Prostate gland (tissue), 2 donors: ENCODE measurements around the gene VSIG10L2. TPM values are rescaled to one million over a fixed set of nuclear protein-coding genes. Genes with fewer than 3 reads are reported as not detected.

ENCODE experiments used
- DNase-seq: peaks from one replicate; pipeline ENCODE4 v3.0.0-alpha.2; 2019; ENCODE audit warnings: low spot score
- H3K27ac ChIP-seq, 2 donors: fragments of 200-600 bp; sonication (generic); 2 replicates each; pipeline ENCODE4 v1.5.1; 2017 to 2019
- H3K27me3 ChIP-seq: fragments of 200-600 bp; sonication (generic); replicated peaks from 2 replicates; pipeline ENCODE4 v1.5.1; 2019; ENCODE audit not compliant: insufficient read depth
- H3K36me3 ChIP-seq, 2 donors: fragments of 200-600 bp; sonication (generic); 1 replicate in 1 of 2; 2 replicates in 1 of 2; pipeline versions ENCODE4 v1.5.1 to v1.8.1; 2017 to 2019
- H3K4me1 ChIP-seq: fragments of 200-600 bp; sonication (generic); replicated peaks from 2 replicates; pipeline ENCODE4 v1.5.1; 2019
- H3K4me3 ChIP-seq, 2 donors: fragments of 200-600 bp; sonication (generic); 2 replicates each; pipeline ENCODE4 v1.5.1; 2017 to 2019
- H3K9me3 ChIP-seq: fragments of 200-600 bp; sonication (generic); 2 replicates; pipeline ENCODE4 v1.5.1; 2017
- CTCF ChIP-seq, 4 experiments: fragments of 200-600 bp in 2 of 4; fragments of 450-650 bp in 2 of 4; sonication (generic) in 2 of 4; IDR thresholded peaks; 1 replicate in 3 of 4; 2 replicates in 1 of 4; pipeline ENCODE4 v1.5.1; 2016 to 2019; ENCODE audit warnings: antibody characterized with exemption in 4 of 4, mild to moderate bottlenecking in 2 of 4, moderate library complexity in 2 of 4
- POLR2A ChIP-seq: fragments of 450-650 bp; IDR thresholded peaks from one replicate; pipeline ENCODE4 v1.6.1; 2016; ENCODE audit warnings: antibody characterized with exemption, mild to moderate bottlenecking
- POLR2AphosphoS5 ChIP-seq: sonication (generic); formaldehyde crosslinking; IDR thresholded peaks from one replicate; pipeline ENCODE4 v1.6.1; 2017; ENCODE audit warnings: antibody characterized with exemption
- WGBS: methylation state at CpG from one replicate; pipeline ENCODE4 v1.1.5; 2018; 5-methylcytosine and 5-hydroxymethylcytosine counted together
- intact Hi-C: fragments of 100-400 bp; cut with DNase I; formaldehyde crosslinking; loops from one replicate; pipeline ENCODE4 v1.14.2; 2022
- total RNA-seq, 2 donors: library from RNA; depleted of rRNA; stranded (reverse); fragments of >200 nt; gene quantifications; one replicate each; pipeline ENCODE4 v1.1.0, GENCODE V29; 2016

The VSIG10L2 gene
- total RNA-seq, 2 donors from 2014 or later = 0.14 to 1.3 TPM

DNA sequence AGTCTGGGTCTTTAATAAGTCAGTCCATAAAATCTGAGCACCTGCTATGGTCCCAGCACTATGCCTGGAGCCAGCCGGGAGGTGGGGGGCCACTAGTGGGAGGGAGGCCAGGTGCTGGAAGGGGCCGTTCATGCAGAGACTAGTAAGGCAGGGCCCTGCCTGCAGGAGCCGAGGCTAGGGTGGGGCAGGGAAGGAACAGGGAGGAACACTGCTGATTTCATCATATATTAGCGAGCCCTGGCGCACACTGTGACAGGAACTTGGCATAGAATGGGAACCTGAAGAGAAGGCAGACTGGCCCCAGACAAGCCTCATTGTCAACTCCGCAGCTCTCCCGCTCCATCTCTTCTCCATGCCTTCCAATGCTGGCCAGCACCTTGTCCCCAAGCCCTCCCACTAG lies 7.1 kb downstream of the VSIG10L2 start:
- peaks cover 18% of the 10 kb centered on the region for H3K4me1 ChIP-seq
- intact Hi-C loops = loop anchor here (5.0 to 10.0 kb wide), 2 partner anchors 62 to 109 kb away; partner anchors contain the start of gene CDON

GRCh38 chr11:125953401-125953935 lies 7.6 kb downstream of the VSIG10L2 start:
- intact Hi-C loops = loop anchor here (5.0 to 10.0 kb wide), 2 partner anchors 61 to 109 kb away; partner anchors contain the start of gene CDON
- no peak for DNase-seq
- Histone ChIP-seq H3K9me3 (no peaks in the 10 kb centered on the region), H3K4me3 (no peak overlapping the region), H3K27ac (peak overlapping the region; percentile 48 to 61), H3K36me3 (no peaks in the 10 kb centered on the region), H3K4me1 (peaks cover 18% of the 10 kb centered on the region), H3K27me3 (no peaks in the 10 kb centered on the region)
- WGBS = 68% methylated on average over 19 of the region's 20 CpGs
- TF ChIP-seq POLR2A (no peak), CTCF (IDR thresholded peaks at IDR 0.05) (no peak), POLR2AphosphoS5 (no peak)

More for the DNA sequence above, 7.1 kb downstream of the VSIG10L2 start:
- 7% methylated on average over 7 of the region's 7 CpGs for WGBS
- H3K27ac ChIP-seq = peak overlapping the region; percentile 48 to 61
- no peak overlapping the region for H3K4me3 ChIP-seq
- no peaks in the 10 kb centered on the region for H3K27me3 ChIP-seq
- H3K9me3 ChIP-seq = no peaks in the 10 kb centered on the region
- no peaks in the 10 kb centered on the region for H3K36me3 ChIP-seq
- TF ChIP-seq CTCF (IDR thresholded peaks at IDR 0.05) = peak in 2 of 4 experiments; percentile 3 to 16
- TF ChIP-seq POLR2A = no peak
- peak; percentile 81 for TF ChIP-seq POLR2AphosphoS5
- peak; percentile 91 for DNase-seq

- H3K4me3 ChIP-seq = no peak overlapping the region
- TF ChIP-seq POLR2AphosphoS5 = no peak
- TF ChIP-seq POLR2A = no peak
- no peak for TF ChIP-seq CTCF (IDR thresholded peaks at IDR 0.05)
- H3K36me3 ChIP-seq = no peaks in the 10 kb centered on the region
- no peaks in the 10 kb centered on the region for H3K27me3 ChIP-seq
- no peak overlapping the region for H3K27ac ChIP-seq
- no peaks in the 10 kb centered on the region for H3K9me3 ChIP-seq
- no peak for DNase-seq
- WGBS = 96% methylated on average over 21 of the region's 21 CpGs
- H3K4me1 ChIP-seq = peaks cover 18% of the 10 kb centered on the region
- intact Hi-C loops = loop anchor here (5.0 to 10.0 kb wide), 2 partner anchors 60 to 108 kb away; partner anchors contain the start of gene CDON
Observed at GRCh38 chr11:125954123-125954944, 8.5 kb downstream of the VSIG10L2 start.

GRCh38 chr11:125954945-125955640 lies 9.2 kb downstream of the VSIG10L2 start:
- TF ChIP-seq POLR2A = no peak
- no peak for TF ChIP-seq POLR2AphosphoS5
- no peak overlapping the region for H3K27ac ChIP-seq
- H3K27me3 ChIP-seq = no peaks in the 10 kb centered on the region
- peaks cover 18% of the 10 kb centered on the region for H3K4me1 ChIP-seq
- WGBS = 94% methylated on average over 15 of the region's 15 CpGs
- H3K4me3 ChIP-seq = no peak overlapping the region
- no peaks in the 10 kb centered on the region for H3K9me3 ChIP-seq
- intact Hi-C loops = loop anchor here (5.0 to 10.0 kb wide), 2 partner anchors 60 to 107 kb away; partner anchors contain the start of gene CDON
- DNase-seq = no peak
- no peaks in the 10 kb centered on the region for H3K36me3 ChIP-seq

DNA sequence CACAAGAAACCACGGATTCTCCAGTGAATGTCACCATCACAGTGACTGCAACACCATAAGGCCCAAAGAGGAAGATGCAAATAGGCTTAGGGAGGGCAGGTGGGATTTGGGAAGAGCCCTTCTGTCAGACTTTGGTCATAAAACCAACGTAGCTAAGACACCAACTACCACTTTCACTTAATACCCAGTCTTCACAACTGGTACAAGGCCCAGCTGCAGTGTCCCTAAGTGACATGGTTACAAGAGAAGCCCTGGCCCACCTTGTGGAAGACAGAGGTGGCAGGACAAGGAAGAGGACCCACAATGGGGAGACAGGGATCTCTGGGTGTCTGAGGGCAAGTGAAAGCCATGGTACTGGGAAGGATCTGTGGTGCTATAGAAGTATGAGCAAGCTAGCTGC lies 10.0 kb downstream of the VSIG10L2 start:
- 91% methylated on average over 2 of the region's 2 CpGs for WGBS
- intact Hi-C loops = loop anchor here (10.0 kb wide), 1 partner anchor 59 kb away; no protein-coding TSS in a partner anchor
- no peak overlapping the region for H3K4me3 ChIP-seq
- no peaks in the 10 kb centered on the region for H3K27me3 ChIP-seq
- H3K36me3 ChIP-seq = no peaks in the 10 kb centered on the region
- peaks cover 17% of the 10 kb centered on the region for H3K4me1 ChIP-seq
- no peak for TF ChIP-seq POLR2A
- TF ChIP-seq CTCF (IDR thresholded peaks at IDR 0.05) = no peak
- no peaks in the 10 kb centered on the region for H3K9me3 ChIP-seq
- no peak for DNase-seq
- H3K27ac ChIP-seq = no peak overlapping the region
